Keratinocyte (primary cell): Measurements from ENCODE around the gene CROT. TPM values are rescaled to one million over a fixed set of nuclear protein-coding genes. Genes with fewer than 3 reads are reported as not detected.

ENCODE experiments used
- DNase-seq: peaks from one replicate; pipeline ENCODE4 v3.0.0-alpha.2; 2011; ENCODE audit warnings: low read depth, missing footprints, low spot score
- FAIRE-seq: peaks from 2 replicates; lab custom pipeline; 2011; peaks lifted over from hg19 to GRCh38; lab: Jason Lieb, UNC
- H2AFZ ChIP-seq: 2 replicates; pipeline ENCODE4 v1.6.0; 2012; ENCODE audit warnings: low read length, control low read depth, inconsistent platforms; ENCODE audit not compliant: control insufficient read depth
- H3K27ac ChIP-seq: 2 replicates; pipeline ENCODE4 v1.5.1; 2011; ENCODE audit warnings: low read length; ENCODE audit not compliant: control insufficient read depth, insufficient read depth
- H3K27me3 ChIP-seq: 3 replicates; pipeline ENCODE4 v1.6.0; 2011; ENCODE audit warnings: low read length; ENCODE audit not compliant: control insufficient read depth, insufficient read depth; ENCODE audit errors: extremely low read depth
- H3K36me3 ChIP-seq, 2 experiments: 2 replicates in 1 of 2; 3 replicates in 1 of 2; pipeline ENCODE4 v1.5.1; 2011; ENCODE audit warnings: low read length in 2 of 2, mild to moderate bottlenecking in 1 of 2; ENCODE audit not compliant: control insufficient read depth in 2 of 2, insufficient read depth in 2 of 2; ENCODE audit errors: extremely low read depth in 1 of 2
- H3K4me1 ChIP-seq: 3 replicates; pipeline ENCODE4 v1.5.1; 2011; ENCODE audit warnings: low read length; ENCODE audit not compliant: control insufficient read depth, insufficient read depth; ENCODE audit errors: extremely low read depth
- H3K4me2 ChIP-seq: 3 replicates; pipeline ENCODE4 v1.6.0; 2011; ENCODE audit warnings: low read depth, low read length; ENCODE audit not compliant: control insufficient read depth, insufficient read depth; ENCODE audit errors: extremely low read depth
- H3K4me3 ChIP-seq, 3 experiments: fragments of 200-600 bp in 1 of 3; sonication (generic) in 1 of 3; 2 replicates in 2 of 3; 3 replicates in 1 of 3; pipeline ENCODE4 v1.5.1; 2011 to 2016; ENCODE audit warnings: low read length in 3 of 3, mild to moderate bottlenecking in 3 of 3, control low read depth in 2 of 3, inconsistent platforms in 1 of 3, low read depth in 1 of 3, mixed read lengths in 1 of 3, mixed run types in 1 of 3, moderate library complexity in 1 of 3; ENCODE audit not compliant: control insufficient read depth in 2 of 3, insufficient read depth in 2 of 3; ENCODE audit errors: extremely low read depth in 1 of 3
- H3K79me2 ChIP-seq: 2 replicates; pipeline ENCODE4 v1.6.0; 2012; ENCODE audit warnings: low read length; ENCODE audit not compliant: control insufficient read depth, insufficient read depth
- H3K9ac ChIP-seq: 3 replicates; pipeline ENCODE4 v1.6.0; 2011; ENCODE audit warnings: low read length; ENCODE audit not compliant: control insufficient read depth, insufficient read depth; ENCODE audit errors: extremely low read depth
- H3K9me1 ChIP-seq: 3 replicates; pipeline ENCODE4 v1.6.0; 2011; ENCODE audit warnings: low read length; ENCODE audit not compliant: control insufficient read depth, insufficient read depth; ENCODE audit errors: extremely low read depth
- H3K9me3 ChIP-seq: 2 replicates; pipeline ENCODE4 v1.5.1; 2012; ENCODE audit warnings: low read depth, low read length; ENCODE audit not compliant: control insufficient read depth
- H4K20me1 ChIP-seq: 3 replicates; pipeline ENCODE4 v1.6.0; 2011; ENCODE audit warnings: low read length; ENCODE audit not compliant: control insufficient read depth, insufficient read depth; ENCODE audit errors: extremely low read depth
- EZH2 ChIP-seq: IDR thresholded peaks from one replicate; pipeline ENCODE4 v1.6.1; 2012; ENCODE audit warnings: inconsistent platforms, mild to moderate bottlenecking, low read length, moderate library complexity
- dilution Hi-C: fragments of 300-500 bp; cut with MboI; formaldehyde crosslinking; loops from one replicate; pipeline ENCODE4 v1.7.0; 2020; ENCODE audit warnings: low sequenced_read_pairs; ENCODE audit not compliant: extremely low pct_ligation_motif_present
- polyA plus RNA-seq, 5 experiments: library from polyadenylated mRNA; depleted of rRNA in 3 of 5; stranded (reverse) in 3 of 5; stranded (forward) in 1 of 5; unstranded in 1 of 5; fragments of >200 nt; gene quantifications; 1 replicate in 1 of 5; 2 replicates in 3 of 5; 3 replicates in 1 of 5; pipeline versions ENCODE4 v1.2.1 to v1.2.3, GENCODE V29; 2011 to 2012; ENCODE audit warnings: missing spikeins in 2 of 5, low read depth in 1 of 5, low replicate concordance in 1 of 5
- TF ChIP-seq, protein P1 (sequence below), 3 experiments: IDR thresholded peaks in 1 of 3; conservative IDR thresholded peaks in 1 of 3; optimal IDR thresholded peaks in 1 of 3; 2 replicates in 2 of 3; 3 replicates in 1 of 3; pipeline versions ENCODE3 to v1.5.1; 2011; ENCODE audit warnings: low read length in 3 of 3, mild to moderate bottlenecking in 3 of 3, moderate library complexity in 2 of 3, control low read depth in 1 of 3, inconsistent platforms in 1 of 3; ENCODE audit not compliant: insufficient read depth in 2 of 3; ENCODE audit errors: extremely low read depth in 1 of 3

The CROT gene
- polyA plus RNA-seq, 1 donor (not counting 4 experiments of a cell fraction or from before 2014, with no cell fraction given): 22.3 TPM

- H3K9me3 ChIP-seq: no peaks in the 10 kb centered on the region
- no peak overlapping the region for H3K27ac ChIP-seq
- H3K27me3 ChIP-seq: no peaks in the 10 kb centered on the region
- H4K20me1 ChIP-seq: no peaks in the 10 kb centered on the region
- H3K36me3 ChIP-seq: no peaks in the 10 kb centered on the region
- FAIRE-seq (no peak), DNase-seq (no peak)
- dilution Hi-C loops: no loop called here
- H3K79me2 ChIP-seq: no peaks in the 10 kb centered on the region
- H3K9me1 ChIP-seq: no peaks in the 10 kb centered on the region
- H3K4me3 ChIP-seq: no peak overlapping the region
- H3K9ac ChIP-seq: no peak overlapping the region
- no peak for TF ChIP-seq EZH2
- TF ChIP-seq, protein P1, sequence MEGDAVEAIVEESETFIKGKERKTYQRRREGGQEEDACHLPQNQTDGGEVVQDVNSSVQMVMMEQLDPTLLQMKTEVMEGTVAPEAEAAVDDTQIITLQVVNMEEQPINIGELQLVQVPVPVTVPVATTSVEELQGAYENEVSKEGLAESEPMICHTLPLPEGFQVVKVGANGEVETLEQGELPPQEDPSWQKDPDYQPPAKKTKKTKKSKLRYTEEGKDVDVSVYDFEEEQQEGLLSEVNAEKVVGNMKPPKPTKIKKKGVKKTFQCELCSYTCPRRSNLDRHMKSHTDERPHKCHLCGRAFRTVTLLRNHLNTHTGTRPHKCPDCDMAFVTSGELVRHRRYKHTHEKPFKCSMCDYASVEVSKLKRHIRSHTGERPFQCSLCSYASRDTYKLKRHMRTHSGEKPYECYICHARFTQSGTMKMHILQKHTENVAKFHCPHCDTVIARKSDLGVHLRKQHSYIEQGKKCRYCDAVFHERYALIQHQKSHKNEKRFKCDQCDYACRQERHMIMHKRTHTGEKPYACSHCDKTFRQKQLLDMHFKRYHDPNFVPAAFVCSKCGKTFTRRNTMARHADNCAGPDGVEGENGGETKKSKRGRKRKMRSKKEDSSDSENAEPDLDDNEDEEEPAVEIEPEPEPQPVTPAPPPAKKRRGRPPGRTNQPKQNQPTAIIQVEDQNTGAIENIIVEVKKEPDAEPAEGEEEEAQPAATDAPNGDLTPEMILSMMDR (optimal IDR thresholded peaks at IDR 0.05 in 1 of 3, IDR thresholded peaks at IDR 0.05 in 1 of 3, conservative IDR thresholded peaks at IDR 0.05 in 1 of 3; ENCODE audit: extremely low read depth in 1 of 3, insufficient read depth in 2 of 3, low read length in 3 of 3): no peak
- no peaks in the 10 kb centered on the region for H3K4me1 ChIP-seq
- H3K4me2 ChIP-seq: no peak overlapping the region
- H2AFZ ChIP-seq: no peak overlapping the region
Measured at GRCh38 chr7:87427288-87427687, 81.8 kb downstream of the CROT start.

DNA sequence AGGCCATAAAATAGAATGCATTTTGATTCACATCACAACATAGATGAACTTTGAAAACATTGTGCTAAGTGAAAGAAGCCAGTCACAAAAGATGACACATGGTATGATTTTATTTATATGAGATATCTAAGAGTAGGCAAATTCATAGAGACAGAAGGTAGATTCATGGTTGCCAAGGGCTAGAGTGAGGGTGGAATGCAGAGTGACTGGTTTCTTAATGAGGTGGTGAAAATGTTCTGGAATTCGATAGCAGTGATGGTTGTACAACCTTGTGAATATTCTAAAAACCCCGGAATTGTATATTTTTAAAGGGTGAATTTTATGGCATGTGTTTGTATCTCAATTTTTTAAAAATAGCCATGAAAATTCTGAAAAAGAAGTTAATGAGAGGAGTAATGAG, 87.1 kb downstream of the CROT start:
- dilution Hi-C loops: no loop called here
- DNase-seq (no peak), FAIRE-seq (no peak)
- Histone ChIP-seq H3K27me3 (no peaks in the 10 kb centered on the region), H3K27ac (no peak overlapping the region), H3K9me3 (no peaks in the 10 kb centered on the region), H3K36me3 (no peaks in the 10 kb centered on the region), H3K9ac (no peak overlapping the region), H3K4me2 (no peak overlapping the region), H2AFZ (no peak overlapping the region), H3K4me1 (peaks cover 3% of the 10 kb centered on the region), H3K4me3 (no peak overlapping the region), H3K9me1 (no peaks in the 10 kb centered on the region), H3K79me2 (no peaks in the 10 kb centered on the region), H4K20me1 (no peaks in the 10 kb centered on the region)
- TF ChIP-seq EZH2: no peak
- TF ChIP-seq, protein P1 (optimal IDR thresholded peaks at IDR 0.05 in 1 of 3, IDR thresholded peaks at IDR 0.05 in 1 of 3, conservative IDR thresholded peaks at IDR 0.05 in 1 of 3; ENCODE audit: extremely low read depth in 1 of 3, insufficient read depth in 2 of 3, low read length in 3 of 3): no peak
